ENCODE results near the gene DHX9. TPM values are rescaled to one million over a fixed set of nuclear protein-coding genes. Genes with fewer than 3 reads are reported as not detected.
A peak's percentile ranks its signal among the peaks of the same experiment; 100 is the strongest.

DHX9 gene
- total and polyA plus RNA-seq, 9 of the 15 experiments (the other 6 are each of a cell fraction or from before 2014, with no cell fraction given) = 100 to 409 (median 294) TPM

- no peak for TF ChIP-seq ETS2 (tag; IDR thresholded peaks at IDR 0.05; ENCODE audit: borderline replicate concordance, poor library complexity, severe bottlenecking)
- peak; percentile 26; the same call in 1 of the 2 replicates for TF ChIP-seq CBFA2T3 (IDR thresholded peaks at IDR 0.05)
- no peak for TF ChIP-seq SRSF9 (IDR thresholded peaks at IDR 0.05; ENCODE audit: borderline replicate concordance, low read depth, low read length)
- TF ChIP-seq KLF1 (tag; IDR thresholded peaks at IDR 0.05) = no peak
- no peak for TF ChIP-seq KLF13 (tag; IDR thresholded peaks at IDR 0.05; ENCODE audit: borderline replicate concordance, low read depth)
- TF ChIP-seq POLR3G (IDR thresholded peaks at IDR 0.05; ENCODE audit: extremely low read depth, insufficient read length, insufficient replicate concordance) = no peak
- no peak for TF ChIP-seq CEBPG (CRISPR knock-in tag; IDR thresholded peaks at IDR 0.05)
- TF ChIP-seq CEBPG (tag; conservative IDR thresholded peaks at IDR 0.05 in 1 of 2, IDR thresholded peaks at IDR 0.05 in 1 of 2) = peak in 1 of 2 experiments; percentile 40; a peak in 1 of 4 replicates
- no peak for TF ChIP-seq ZNF124 (CRISPR knock-in tag; IDR thresholded peaks at IDR 0.05)
- TF ChIP-seq ARID3A (IDR thresholded peaks at IDR 0.05; ENCODE audit: borderline replicate concordance, low read depth, low read length) = no peak
- no peak for TF ChIP-seq ZHX1 (conservative IDR thresholded peaks at IDR 0.05; ENCODE audit: low read length)
- TF ChIP-seq ZNF518B (CRISPR knock-in tag; IDR thresholded peaks at IDR 0.05) = no peak
These were observed 44.4 kb upstream of the DHX9 start (continued) for GRCh38 chr1:182794676-182795201.

All from K562 (cell line).